H1 (cell line): ENCODE results near the gene SUPT20HL1. TPM values are rescaled to one million over a fixed set of nuclear protein-coding genes. Genes with fewer than 3 reads are reported as not detected.

Source experiments
- CEBPB ChIP-seq: IDR thresholded peaks from 2 replicates; pipeline ENCODE4 v1.6.1; 2012; ENCODE audit warnings: low read depth, low read length
- RXRA ChIP-seq: IDR thresholded peaks from 2 replicates; pipeline ENCODE4 v1.6.1; 2011; ENCODE audit warnings: low read depth, mild to moderate bottlenecking, low read length, moderate library complexity; ENCODE audit not compliant: insufficient read depth
- polyA plus RNA-seq, 7 experiments: library from polyadenylated mRNA; depleted of rRNA in 3 of 7; stranded (reverse) in 5 of 7; unstranded in 2 of 7; fragments of >200 nt in 5 of 7; fragments of 200-250 nt in 2 of 7; gene quantifications; 1 replicate in 5 of 7; 2 replicates in 1 of 7; 4 replicates in 1 of 7; pipeline versions ENCODE4 v1.2.1 to v1.2.3, GENCODE V29; 2011 to 2013; ENCODE audit warnings: missing spikeins in 2 of 7, mixed read lengths in 2 of 7
- total RNA-seq: library from RNA; stranded (reverse); fragmentation: NEBNext Ultra II Directional; extraction: Animal tissue kit (Norgen Biotek cat#: 25700); gene quantifications from 2 replicates; pipeline ENCODE4 v1.2.1, GENCODE V29; 2021

SUPT20HL1 gene
- total and polyA plus RNA-seq, 2 of the 8 experiments (the other 6 are each of a cell fraction or from before 2014, with no cell fraction given) = not detected

- TF ChIP-seq RXRA (no peak), CEBPB (no peak)
- TF ChIP-seq, all 59 proteins: peak for 0
These were observed 16.8 kb downstream of the SUPT20HL1 start (continued) for GRCh38 chrX:24377195-24377594.
